ENCODE results near the gene SH3BP4. TPM values are rescaled to one million over a fixed set of nuclear protein-coding genes. Genes with fewer than 3 reads are reported as not detected.

Gene SH3BP4
- total RNA-seq, 1 experiment from 2014 or later: 93.8 TPM

DNA sequence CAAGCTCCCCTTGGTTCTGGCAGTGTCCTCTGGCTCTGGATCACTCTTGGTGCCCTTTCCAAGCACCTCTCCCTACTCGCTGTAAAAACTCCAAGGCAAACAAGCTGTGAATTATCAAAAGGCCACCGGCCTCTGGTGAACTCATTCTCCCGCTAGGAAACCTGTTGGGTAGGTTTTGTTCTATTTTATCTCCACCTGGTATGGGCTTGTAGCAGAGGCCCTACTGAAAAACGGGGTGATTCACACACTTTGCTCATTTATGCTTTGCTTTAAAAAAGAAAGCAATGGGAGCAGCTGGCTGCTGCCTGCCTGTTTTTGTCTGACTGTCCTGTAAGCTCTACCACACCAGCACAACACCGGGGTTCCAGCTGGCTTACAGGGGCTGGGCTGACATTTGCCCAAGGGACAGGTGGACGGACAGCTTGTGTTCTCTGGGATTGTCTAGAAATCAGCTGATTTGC lies 56.8 kb downstream of the SH3BP4 start:
- Histone ChIP-seq H3K79me2 (ENCODE audit: insufficient read depth, low read length) (peaks cover 7% of the 10 kb centered on the region; the same call in 1 of the 2 replicates), H3K23me2 (ENCODE audit: insufficient read length, low read depth, low read length, poor library complexity, severe bottlenecking) (no peaks in the 10 kb centered on the region), H4K8ac (replicated peaks; ENCODE audit: insufficient read length, low read depth, low read length) (no peak overlapping the region), H2BK12ac (ENCODE audit: insufficient read length, low read depth, low read length) (no peak overlapping the region), H3K4ac (ENCODE audit: low read depth, low read length) (no peak overlapping the region), H2BK20ac (ENCODE audit: low read depth, low read length, poor library complexity, severe bottlenecking) (no peak overlapping the region), H3K23ac (ENCODE audit: insufficient read length, low read depth, low read length) (no peak overlapping the region), H3K27ac (ENCODE audit: insufficient read length, low read depth, low read length) (no peak overlapping the region), H3K27me3 (ENCODE audit: insufficient read depth, low read length) (no peaks in the 10 kb centered on the region), H3K56ac (ENCODE audit: insufficient read length, low read depth, low read length) (no peak overlapping the region), H4K5ac (ENCODE audit: insufficient read length, low read depth, low read length) (no peak overlapping the region), H2BK5ac (ENCODE audit: insufficient read length, low read length) (no peak overlapping the region), H3K9me3 (ENCODE audit: control insufficient read depth, low read depth, low read length) (no peaks in the 10 kb centered on the region), H3K4me1 (ENCODE audit: insufficient read depth, low read length) (peaks cover 7% of the 10 kb centered on the region; the same call in 1 of the 2 replicates), H3K79me1 (ENCODE audit: insufficient read depth, low read depth, low read length, poor library complexity, severe bottlenecking) (no peaks in the 10 kb centered on the region), H2AFZ (ENCODE audit: low read length) (no peak overlapping the region), H3K18ac (ENCODE audit: insufficient read length, low read depth, low read length) (no peak overlapping the region), H3K4me2 (ENCODE audit: insufficient read depth, insufficient read length, low read length) (no peak overlapping the region), H2AK5ac (ENCODE audit: insufficient read length, low read length) (no peak overlapping the region), H3K14ac (ENCODE audit: insufficient read depth, low read length) (no peak overlapping the region), H4K20me1 (ENCODE audit: control insufficient read depth, insufficient read depth, insufficient read length) (no peaks in the 10 kb centered on the region), H2BK120ac (ENCODE audit: low read depth, low read length, poor library complexity, severe bottlenecking) (no peak overlapping the region), H2BK15ac (ENCODE audit: low read depth, low read length) (no peak overlapping the region), H3K9ac (ENCODE audit: extremely low read depth, insufficient read length, low read length) (no peak overlapping the region), H3T11ph (ENCODE audit: low read length) (no peak overlapping the region), H4K91ac (ENCODE audit: insufficient read length, low read depth, low read length) (no peak overlapping the region)
- Mint-ChIP-seq H3K27me3 (ENCODE audit: low read depth) (no peaks in the 10 kb centered on the region; the same call in 1 of the 2 replicates), H3K27ac (peak overlapping the region in 2 of 3 experiments; percentile 14 to 87; a peak in 4 of 7 replicates), H3K36me3 (ENCODE audit: insufficient read depth in 1 of 3, low read depth in 3 of 3) (peaks cover 15 to 48% (median 39%) of the 10 kb centered on the region in 3 experiments), H3K9me3 (no peaks in the 10 kb centered on the region; a peak in 1 of 5 replicates), H3K4me1 (peaks cover 70 to 75% of the 10 kb centered on the region in 2 experiments), H3K4me3 (no peak overlapping the region)
- TF ChIP-seq, protein P1, sequence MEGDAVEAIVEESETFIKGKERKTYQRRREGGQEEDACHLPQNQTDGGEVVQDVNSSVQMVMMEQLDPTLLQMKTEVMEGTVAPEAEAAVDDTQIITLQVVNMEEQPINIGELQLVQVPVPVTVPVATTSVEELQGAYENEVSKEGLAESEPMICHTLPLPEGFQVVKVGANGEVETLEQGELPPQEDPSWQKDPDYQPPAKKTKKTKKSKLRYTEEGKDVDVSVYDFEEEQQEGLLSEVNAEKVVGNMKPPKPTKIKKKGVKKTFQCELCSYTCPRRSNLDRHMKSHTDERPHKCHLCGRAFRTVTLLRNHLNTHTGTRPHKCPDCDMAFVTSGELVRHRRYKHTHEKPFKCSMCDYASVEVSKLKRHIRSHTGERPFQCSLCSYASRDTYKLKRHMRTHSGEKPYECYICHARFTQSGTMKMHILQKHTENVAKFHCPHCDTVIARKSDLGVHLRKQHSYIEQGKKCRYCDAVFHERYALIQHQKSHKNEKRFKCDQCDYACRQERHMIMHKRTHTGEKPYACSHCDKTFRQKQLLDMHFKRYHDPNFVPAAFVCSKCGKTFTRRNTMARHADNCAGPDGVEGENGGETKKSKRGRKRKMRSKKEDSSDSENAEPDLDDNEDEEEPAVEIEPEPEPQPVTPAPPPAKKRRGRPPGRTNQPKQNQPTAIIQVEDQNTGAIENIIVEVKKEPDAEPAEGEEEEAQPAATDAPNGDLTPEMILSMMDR (conservative IDR thresholded peaks at IDR 0.05): no peak
- DNase-seq: no peak
- no CpG with 5 or more reads among the region's 6 CpGs for WGBS (ENCODE audit: extremely low coverage, insufficient read length, low lambda C conversion rate)
